Stimulated activated CD8-positive, alpha-beta memory T cell treated with anti-CD3 and anti-CD28 coated beads, Interleukin-12 subunit alpha, Interleukin-12 subunit beta, amount 100 ng/mL, for 1 hour (primary cell): Measurements from ENCODE around the gene FAM222A.

ENCODE experiments used
- DNase-seq: peaks from one replicate; pipeline ENCODE4 v3.0.0-alpha.2; 2020; ENCODE audit warnings: low read depth

FAM222A gene

DNA sequence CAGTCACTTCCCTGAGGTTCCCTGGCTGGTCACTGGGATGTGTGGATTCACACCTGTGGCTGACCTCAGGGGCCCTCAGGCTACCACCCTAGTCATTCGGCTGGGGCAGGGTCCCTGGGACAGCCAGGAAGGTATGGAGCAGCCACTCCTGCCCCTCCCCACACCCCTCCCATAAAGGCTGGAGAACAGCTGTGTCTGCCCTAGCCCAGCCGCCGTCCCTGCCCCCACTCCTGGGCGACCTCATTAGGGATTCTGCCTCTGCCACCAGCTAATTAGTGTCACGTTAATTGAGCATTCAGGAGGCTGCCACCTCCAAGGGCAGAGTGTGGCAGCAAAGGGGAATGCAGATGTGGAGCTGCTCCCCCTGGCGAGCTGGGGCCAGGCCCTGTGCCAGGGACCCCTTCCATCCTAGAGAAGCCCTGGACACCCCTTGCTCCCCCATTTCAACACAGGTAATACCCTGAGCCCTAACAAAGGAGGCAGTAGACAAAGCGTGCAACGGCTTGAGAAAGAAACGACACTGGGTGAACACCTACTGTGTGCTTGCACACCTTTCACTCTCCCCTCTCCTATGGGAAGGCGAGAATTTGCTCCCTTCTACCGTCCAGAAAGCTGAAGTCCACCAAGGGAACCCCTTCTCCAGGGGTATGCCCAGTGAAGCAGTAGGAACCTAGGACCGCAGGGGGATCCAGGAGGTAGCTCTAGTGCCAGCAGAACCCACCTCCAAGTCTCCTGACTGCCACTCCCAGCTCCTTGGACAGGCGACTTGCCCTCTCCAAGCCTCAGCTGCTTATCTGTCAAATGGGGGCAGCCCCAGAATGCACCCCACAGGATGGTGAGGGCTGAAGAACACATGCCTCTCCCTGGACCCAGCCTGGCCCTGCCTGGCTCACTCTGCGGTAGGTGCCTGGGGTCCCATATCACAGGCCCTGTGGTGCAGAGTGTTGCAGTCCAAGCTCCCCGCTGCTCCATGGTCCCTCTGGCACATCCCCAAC lies 45.1 kb downstream of the FAM222A start:
- no peak for DNase-seq

DNA sequence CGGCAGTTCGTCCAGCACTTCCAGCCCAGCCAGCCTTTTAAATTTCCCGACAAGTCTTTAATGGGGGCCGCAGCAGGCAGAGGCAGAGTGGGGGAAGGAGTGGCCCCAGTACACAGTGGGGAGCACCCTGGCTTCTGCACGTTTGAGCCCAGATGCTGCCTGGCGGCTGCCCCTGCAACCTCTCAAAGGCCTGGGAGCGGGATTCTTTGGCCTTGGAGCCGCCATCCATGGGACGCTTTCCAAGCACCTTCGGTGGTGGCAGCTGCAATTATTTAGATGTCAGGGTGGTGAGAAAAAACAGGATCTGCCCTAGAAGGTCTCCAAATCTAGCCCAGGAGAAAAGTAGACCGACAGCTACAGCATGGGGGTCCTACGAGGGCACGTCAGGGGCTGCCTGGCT lies 46.0 kb downstream of the FAM222A start:
- DNase-seq, result no peak

DNA sequence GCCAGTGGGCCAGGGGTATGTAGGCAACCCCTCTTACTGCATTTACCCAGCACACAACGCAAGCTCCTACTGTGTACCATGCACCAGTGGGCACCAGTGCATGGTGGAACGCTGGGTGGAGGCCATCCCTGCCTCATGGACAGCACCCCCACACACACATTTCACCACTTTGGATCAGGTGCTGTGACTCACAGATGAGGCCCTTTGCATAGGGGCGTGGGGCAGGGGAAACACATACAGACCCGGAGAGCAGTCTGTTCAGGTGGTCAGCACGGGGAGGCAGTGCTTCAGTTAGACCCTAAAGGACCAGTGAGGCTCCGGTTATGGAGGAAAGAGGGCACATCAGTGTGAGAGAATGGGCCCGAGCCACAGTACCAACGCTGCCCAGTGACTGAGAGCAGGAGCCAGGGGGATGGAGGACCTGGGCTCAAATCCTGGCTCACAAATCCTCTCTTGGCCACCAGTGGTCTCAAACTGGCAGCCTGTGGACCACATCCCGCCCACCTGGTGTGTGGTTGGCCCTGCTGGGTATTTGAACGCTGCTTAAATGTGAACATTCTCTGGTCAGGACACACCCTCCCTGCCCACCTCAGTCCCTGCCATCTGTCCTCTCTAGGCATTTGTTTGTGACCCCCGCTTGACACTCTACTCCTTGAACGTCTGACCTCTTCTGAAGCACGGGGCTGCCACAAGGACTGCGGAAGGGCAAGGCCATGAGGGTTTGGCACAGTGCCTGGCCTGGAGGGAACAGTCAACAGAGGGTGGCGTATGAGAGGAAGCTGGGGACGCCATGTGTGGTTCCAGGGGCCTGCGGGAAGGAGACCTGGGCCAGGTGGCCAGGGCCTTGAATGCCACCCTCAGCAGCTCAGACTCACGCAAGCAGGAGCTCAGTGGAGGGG lies 46.7 kb downstream of the FAM222A start:
- no peak for DNase-seq

DNA sequence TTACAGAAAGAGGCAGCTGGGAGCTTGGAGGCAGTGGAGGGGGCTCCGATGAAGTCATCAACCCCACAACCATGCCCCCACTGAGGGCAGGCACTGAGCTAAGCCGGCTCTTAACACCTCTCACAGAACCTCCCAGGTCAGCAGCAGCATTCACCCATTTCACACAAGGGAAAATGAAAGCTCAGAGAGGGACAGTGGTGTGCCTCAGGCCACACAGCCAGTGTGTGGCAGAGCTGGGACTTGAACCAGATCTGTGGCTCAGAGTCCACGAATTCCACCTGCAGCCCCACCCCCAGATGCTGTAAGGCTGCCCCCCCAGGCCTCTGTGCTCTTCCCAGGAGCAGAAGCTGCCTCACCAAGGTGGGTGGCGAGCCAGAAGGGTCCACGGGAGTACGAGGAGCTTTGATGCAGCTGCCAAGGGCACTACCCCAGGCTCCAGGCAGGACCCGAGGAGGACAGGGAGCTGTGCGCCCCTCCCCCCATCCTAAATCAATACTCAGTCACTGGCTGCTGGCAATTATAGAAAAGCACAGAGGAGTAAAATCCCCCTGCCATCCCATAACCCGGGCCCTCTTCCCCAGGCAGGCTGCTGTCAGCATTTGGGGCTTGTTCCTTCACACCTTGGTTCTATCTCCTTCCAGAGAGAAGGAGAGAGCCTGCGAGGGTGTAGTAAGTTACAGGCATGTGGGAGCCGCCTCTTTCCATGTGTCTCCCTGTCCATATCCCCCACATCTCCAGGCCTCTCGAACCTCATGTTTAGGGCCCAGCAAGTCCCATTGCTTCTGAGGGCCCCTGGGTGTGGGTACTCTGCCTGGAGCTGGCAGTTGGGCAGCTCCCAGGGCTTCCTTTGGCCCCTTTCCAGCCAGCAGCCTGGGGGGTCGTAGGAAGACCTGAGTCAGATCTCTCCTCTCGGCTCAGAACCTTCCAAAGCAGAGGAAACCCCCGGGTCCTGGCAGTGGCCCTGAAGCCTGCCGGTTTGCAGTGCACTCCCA lies 47.6 kb downstream of the FAM222A start:
- DNase-seq, result no peak

DNA sequence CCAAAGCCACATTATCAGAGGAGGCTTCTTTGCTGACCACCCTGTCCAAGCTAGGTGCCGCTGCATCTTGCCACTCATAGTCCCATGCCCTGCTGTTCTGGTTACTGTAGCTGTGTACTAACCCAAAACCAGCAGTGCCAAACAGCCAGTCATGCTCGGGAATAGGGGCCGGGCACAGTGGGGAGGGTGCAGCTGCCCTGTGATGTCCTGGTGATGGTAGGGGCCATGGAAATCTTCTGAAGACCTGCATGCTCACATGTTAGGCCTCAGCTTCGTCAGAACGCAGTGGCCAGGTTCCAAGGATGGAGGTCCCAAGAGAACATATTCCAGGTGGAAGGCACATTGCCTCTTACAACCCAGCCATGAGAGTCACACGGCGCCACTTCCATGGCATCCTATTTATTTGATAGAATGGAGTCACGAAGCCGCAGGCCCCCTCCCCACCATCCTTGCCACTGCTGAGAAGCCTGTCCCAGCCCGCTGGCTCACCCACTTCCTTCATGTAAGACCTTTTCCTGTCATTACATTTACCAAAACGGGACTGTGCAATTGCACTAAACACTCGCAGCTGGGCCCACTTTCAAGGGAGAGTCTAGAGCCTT lies 48.5 kb downstream of the FAM222A start:
- DNase-seq, result no peak

DNA sequence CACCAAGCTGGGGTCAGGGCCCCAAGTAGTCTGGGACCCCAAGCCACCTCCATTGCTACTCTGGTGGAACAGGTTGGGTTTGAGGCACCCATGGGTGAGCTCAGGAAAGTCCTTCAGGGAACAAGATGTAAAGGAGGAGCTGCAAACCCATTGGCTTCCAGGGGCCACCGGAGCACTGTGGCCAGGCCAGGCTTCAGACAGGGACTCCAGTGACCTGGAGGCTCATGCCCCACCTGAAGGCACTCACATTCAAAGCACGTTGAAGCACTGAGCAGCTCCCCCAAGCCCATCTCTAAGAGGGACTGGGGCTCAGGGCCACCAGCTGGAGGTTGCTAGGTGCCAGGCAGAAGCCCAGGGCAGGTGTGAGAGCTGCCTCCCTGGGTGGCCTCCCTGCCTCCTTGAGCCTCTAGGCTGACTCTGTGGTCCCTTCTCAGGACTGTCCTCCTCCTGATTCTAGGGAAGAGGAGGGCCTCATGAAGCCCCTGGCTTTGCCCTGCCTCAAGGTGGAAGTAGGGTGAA lies 49.1 kb downstream of the FAM222A start:
- DNase-seq, result no peak

DNA sequence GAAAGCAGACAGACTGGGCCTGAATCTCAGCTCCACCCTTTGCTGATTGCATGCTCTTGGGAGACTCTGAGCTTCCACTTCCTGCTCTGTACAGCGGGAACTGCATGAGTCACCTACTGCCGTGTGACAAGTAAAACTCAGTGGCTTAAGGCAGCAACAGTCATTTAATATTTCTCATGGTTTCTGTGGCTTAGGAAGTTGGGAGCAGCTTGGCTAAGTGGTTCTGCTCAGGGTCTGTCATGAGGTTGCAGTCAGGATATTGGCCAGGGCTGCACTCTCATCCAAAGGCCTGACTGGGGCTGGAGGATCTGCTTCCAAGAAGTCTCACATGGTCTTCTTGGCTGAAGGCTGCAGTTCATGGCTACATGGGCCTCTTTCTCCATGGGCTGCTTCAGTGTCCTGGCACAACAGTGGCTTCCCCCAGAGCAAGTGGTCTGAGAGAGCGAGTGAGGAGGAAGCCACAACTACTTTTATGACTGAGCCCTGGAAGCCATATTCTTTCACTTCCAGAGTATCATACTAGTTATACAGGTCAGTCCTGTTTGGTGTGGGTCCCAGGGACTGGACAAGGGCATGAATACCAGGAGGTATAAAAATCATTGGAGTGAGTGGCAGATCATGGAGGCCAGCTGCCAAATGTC lies 49.7 kb downstream of the FAM222A start:
- DNase-seq, result no peak

DNA sequence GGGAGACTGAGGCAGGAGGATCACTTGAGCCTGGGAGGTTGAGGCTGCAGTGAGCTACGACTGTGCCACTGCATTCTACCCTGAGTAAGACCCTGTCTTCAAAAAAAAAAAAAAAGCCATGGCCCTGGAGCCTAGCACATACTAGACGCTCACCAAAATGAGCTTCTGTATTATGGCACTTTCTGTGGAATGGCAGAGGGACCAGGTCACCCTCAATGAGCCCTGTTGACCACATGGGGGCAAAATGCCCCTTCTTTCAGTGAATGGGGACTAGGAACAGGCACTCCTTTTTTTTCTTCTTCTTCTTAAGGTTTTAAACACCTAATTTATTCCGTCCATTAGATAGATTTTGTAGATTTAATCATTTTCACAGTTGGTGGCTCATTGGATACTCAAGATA lies 50.5 kb downstream of the FAM222A start:
- no peak for DNase-seq

DNA sequence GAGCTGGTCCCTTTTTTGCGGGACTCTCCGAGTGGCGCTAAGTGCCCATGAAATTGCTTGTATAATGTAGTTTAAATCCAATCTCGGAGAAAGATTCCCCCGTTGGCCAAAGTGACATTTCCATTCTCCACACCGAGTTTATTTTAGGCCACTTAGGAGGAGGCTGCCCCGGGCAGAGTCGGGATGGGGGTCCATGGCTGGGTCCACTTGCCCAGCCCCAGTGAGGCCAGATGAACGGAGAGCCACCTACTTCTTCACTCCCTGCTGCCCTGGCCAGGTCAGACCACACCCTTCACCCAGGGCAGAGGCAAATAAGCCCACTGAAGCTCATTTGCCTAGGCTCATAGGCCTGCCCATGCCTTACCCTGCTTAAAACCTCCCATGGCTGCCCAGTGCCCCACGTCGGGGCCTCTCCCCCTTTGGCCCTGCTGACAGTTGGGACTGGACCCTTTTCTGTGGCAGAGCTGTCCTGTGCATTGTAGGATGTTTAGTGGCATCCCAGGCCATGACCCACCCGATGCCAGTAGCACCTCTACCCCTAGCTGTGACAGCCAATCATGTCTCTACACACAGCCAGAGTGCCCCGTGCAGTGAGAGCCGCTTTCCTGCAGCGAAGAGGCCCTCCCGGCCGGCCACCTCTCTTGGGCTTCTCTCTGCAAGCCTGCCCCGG lies 51.3 kb downstream of the FAM222A start:
- no peak for DNase-seq

DNA sequence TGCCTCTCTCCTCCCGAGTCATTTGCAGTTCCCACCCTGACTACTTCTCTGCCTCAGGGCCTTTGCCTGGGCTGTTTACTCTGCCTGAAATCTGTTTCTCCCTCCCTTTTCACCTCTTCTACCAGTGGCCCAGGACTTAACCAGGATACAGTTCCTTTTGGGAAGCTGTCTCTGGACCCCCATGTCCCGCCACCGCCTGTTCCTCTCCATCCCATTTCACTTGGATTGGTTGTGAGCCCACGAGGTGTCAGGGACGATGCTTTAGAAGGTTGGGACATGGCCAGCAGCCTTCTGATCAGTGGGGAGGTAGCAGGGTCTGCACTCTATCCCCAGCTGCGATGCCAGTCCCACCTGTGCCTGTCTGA lies 51.8 kb downstream of the FAM222A start:
- DNase-seq, result no peak

DNA sequence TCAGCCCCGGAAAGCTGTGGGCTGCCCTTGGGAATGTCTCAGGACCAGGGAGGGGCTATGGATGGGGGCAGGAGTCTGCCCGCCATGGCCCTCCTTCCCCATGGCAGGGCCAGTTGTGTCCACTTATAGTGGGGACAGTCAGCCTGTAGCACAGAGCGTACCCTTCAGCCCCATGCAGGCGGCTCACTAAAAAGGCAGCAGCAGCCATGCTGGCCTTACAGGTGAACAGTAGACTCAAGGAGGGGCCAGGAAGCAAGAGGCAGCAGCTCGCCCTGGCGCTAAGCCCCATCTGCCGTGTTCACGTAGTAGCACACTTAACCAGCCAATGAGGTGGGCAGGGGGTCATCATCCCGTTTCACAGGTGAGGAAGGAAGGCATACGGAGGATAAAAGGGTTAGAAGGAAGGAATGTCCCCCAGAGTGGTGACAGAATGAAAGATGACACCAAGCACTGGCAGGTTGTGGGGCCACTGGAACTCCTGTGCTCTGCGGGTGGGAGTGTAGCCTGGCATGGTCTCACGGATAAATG lies 52.7 kb downstream of the FAM222A start:
- no peak for DNase-seq

DNA sequence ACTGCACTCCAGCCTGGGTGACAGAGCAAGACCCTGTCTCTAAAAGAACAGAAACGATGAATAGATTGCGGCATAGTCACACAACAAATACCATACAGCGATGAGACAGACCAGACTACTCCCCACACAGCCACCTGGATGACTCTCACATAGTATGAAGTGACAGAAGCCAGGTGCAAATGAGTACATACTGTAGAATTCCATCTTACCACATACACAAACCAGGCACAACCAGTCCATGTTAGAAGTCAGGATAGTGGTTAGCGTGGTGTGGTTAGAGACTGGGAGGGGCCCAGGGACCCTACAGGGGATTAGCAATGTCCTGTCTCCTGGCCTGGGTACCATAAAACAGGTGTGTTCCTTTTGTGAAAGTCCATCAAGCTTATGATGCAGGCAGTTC lies 53.8 kb downstream of the FAM222A start:
- DNase-seq, result no peak

DNA sequence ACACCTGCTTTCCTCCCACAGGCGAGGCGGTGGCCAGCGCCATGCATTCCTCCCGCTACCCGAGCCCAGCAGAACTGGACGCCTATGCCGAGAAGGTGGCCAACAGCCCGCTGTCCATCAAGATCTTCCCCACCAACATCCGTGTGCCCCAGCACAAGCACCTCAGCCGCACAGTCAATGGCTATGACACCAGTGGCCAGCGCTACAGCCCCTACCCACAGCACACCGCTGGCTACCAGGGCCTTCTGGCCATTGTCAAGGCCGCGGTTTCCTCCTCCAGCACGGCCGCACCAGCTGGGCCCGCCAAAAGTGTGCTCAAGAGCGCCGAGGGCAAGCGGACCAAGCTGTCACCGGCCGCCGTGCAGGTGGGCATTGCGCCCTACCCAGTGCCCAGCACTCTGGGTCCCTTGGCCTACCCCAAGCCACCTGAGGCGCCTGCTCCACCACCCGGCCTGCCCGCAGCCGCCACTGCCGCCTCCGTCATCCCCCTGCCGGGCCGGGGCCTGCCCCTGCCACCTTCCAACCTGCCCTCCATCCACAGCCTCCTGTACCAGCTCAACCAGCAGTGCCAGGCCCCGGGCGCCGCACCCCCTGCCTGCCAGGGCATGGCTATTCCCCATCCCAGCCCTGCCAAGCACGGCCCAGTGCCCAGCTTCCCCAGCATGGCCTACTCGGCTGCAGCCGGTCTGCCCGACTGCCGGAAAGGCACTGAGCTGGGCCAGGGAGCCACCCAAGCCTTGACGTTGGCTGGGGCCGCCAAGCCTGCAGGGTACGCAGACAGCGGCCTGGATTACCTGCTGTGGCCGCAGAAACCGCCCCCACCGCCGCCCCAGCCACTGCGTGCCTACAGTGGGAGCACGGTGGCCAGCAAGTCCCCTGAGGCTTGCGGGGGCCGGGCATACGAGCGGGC lies 54.6 kb downstream of the FAM222A start:
- DNase-seq, result no peak

DNA sequence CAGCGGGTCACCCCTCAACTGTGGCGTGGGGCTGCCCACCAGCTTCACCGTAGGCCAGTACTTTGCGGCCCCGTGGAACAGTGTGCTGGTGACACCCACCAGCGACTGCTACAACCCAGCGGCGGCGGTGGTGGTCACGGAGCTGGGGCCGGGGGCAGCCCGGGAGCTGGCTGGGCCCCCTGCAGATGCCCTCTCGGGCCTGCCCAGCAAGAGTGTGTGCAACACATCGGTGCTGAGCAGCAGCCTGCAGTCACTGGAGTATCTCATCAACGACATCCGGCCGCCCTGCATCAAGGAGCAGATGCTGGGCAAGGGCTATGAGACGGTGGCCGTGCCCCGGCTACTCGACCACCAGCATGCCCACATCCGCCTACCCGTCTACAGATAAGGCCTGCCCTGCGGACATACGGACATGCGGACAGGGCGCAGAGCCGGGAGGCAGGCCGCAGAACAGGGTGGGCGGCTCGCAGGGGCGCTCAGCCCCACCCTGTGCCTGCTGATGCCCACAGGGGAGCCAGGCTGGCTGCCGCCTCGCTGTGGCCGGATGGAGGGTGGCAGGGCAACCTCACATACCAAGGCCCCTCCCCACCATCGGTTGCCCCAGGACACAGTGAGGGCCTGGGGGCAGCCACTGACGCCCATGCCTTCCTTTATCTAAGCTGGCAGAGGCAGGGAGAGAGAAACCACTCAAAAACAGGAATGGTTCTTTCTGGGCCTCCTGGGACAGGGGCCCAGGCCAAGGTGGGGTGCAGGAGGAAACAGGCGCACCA lies 55.5 kb downstream of the FAM222A start:
- DNase-seq, result no peak

DNA sequence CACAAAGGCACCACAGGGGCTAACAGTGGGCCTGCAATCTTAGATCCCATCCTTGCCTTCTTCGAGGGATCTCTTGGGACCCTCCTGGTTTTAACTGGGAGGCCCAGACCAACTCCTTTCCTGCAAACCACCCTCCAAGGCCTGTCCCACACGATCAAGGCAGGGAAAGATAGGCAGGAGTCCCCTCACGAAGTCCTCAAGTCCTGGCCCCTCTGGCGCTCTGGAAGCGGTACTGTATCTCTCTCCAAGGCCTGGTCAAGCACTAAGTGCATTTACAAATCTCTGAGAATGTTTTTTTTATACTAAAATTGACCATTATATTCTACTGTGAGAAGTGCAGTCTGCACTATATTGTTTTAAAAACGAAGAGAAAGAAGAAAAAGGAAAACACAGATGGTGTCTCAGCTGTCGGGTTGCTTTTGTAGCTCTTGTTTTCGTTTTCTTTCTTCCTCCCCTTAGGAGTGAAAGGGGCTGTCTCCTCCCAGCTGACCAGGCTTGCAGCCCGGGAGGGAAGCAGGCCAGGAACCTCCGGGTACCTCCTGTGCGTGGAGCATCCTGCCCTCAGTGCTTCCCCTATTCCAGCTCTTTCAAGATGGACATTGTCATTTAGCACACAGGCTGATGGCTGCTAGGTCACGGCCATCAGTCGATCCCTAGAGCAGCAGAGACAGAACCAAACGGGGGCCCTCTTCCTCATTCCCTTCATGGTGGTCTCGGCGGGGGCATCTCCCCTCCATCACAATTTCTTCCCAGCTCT lies 56.7 kb downstream of the FAM222A start:
- DNase-seq, result no peak

DNA sequence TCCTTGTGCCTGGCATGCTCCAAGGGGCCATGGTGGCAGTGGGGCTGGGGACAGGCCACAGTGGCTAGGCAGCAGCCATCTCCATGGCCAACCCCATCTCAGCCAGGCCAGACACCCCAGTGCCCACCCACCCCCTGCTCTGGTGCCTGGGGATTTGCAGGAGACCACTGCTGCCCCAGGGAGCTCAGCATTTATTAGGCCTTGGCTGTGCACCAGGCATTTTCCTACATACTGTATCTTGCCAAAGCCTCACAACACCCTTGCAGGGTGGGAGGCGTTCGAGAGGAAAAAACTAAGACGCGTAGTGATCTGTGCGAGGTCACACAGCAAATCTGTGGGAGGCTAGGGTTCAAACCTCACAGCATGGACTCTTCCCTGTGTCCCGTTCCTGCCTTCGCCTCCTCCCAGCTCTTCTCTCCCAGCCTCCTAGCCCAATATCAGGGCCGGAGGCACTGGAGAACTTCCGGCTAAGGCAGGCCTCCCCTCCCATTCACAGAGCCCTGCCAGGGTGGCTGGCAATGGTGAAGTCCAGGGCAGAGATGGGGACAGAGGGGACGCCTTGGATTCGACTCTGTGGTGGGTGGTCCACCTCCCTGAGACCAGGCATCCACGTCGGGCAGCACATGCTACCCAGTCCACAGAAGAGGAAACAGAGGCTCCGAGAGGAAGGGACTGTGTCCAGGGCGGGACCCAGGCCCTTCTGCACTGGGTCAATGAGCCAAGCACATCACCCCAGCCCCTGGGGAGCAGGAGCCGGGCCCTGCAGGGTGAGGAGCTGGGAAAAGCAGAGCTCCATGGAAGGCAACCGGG lies 57.4 kb downstream of the FAM222A start:
- DNase-seq, result no peak
